HG02610 (cell line): ENCODE measurements around the gene H6PD.
A peak's percentile ranks its signal among the peaks of the same experiment; 100 is the strongest.

Experiments used
- ATAC-seq: cut with Tn5 transposase; IDR thresholded peaks from one replicate; pipeline ENCODE4 v1.9.1; 2021; ENCODE audit warnings: mild to moderate bottlenecking, moderate library complexity; ENCODE audit not compliant: unreplicated experiment

The H6PD gene

GRCh38 chr1:9234223-9235095, at the start of gene H6PD:
H6PD (plus strand) TSS chr1:9234774; CDS start chr1:9244935, 10,161 bp downstream.
- ATAC-seq, result peak; percentile 67

GRCh38 chr1:9186082-9186859, 48.3 kb upstream of the H6PD start:
- no peak for ATAC-seq

- no peak for ATAC-seq
Measured at GRCh38 chr1:9187004-9187403, 47.6 kb upstream of the H6PD start.

GRCh38 chr1:9190234-9190633, 44.3 kb upstream of the H6PD start:
- no peak for ATAC-seq

- ATAC-seq, result no peak
Measured at GRCh38 chr1:9191231-9191630, 43.3 kb upstream of the H6PD start.

- ATAC-seq, result no peak
Measured at GRCh38 chr1:9192578-9193232, 41.9 kb upstream of the H6PD start.

- no peak for ATAC-seq
Measured at GRCh38 chr1:9193233-9193625, 41.3 kb upstream of the H6PD start.

- no peak for ATAC-seq
Measured at GRCh38 chr1:9194024-9194423, 40.5 kb upstream of the H6PD start.

- ATAC-seq, result no peak
Measured at GRCh38 chr1:9195651-9196050, 38.9 kb upstream of the H6PD start.

- ATAC-seq, result peak; percentile 49
Measured at GRCh38 chr1:9196129-9197040, 38.2 kb upstream of the H6PD start.

- no peak for ATAC-seq
Measured at GRCh38 chr1:9197186-9198099, 37.1 kb upstream of the H6PD start.

- no peak for ATAC-seq
Measured at GRCh38 chr1:9198538-9199361, 35.8 kb upstream of the H6PD start.

GRCh38 chr1:9200441-9200840, 34.1 kb upstream of the H6PD start:
- ATAC-seq, result no peak

GRCh38 chr1:9201401-9202239, 33.0 kb upstream of the H6PD start:
- no peak for ATAC-seq

- ATAC-seq, result no peak
Measured at GRCh38 chr1:9202240-9202870, 32.2 kb upstream of the H6PD start.

GRCh38 chr1:9203511-9203982, 31.0 kb upstream of the H6PD start:
- no peak for ATAC-seq

- ATAC-seq, result no peak
Measured at GRCh38 chr1:9204156-9204720, 30.3 kb upstream of the H6PD start.
